Stimulated activated CD8-positive, alpha-beta memory T cell treated with anti-CD3 and anti-CD28 coated beads, Interleukin-4, amount 100 ng/mL, for 24 hours (primary cell): ENCODE results near the gene RAPGEF5.
"Not testable (repeated sequence)": the region's sequence is repeated elsewhere in the genome, so short reads cannot be mapped to it uniquely, and the experiment has no call there.

Source experiments
- DNase-seq: peaks from one replicate; pipeline ENCODE4 v3.0.0-alpha.2; 2020; ENCODE audit warnings: low read depth

The RAPGEF5 gene

GRCh38 chr7:22117222-22117621 is 239.7 kb downstream of the RAPGEF5 start:
- DNase-seq, result no peak

- no peak for DNase-seq
These were observed 240.4 kb downstream of the RAPGEF5 start for GRCh38 chr7:22116451-22117030.

GRCh38 chr7:22115689-22116088 is 241.3 kb downstream of the RAPGEF5 start:
- no peak for DNase-seq

- no peak for DNase-seq
These were observed 242.4 kb downstream of the RAPGEF5 start for GRCh38 chr7:22114440-22114981.

GRCh38 chr7:22113041-22113440 is 243.9 kb downstream of the RAPGEF5 start:
- DNase-seq, result no peak

GRCh38 chr7:22111661-22112060 is 245.3 kb downstream of the RAPGEF5 start:
- DNase-seq, result no peak

GRCh38 chr7:22110881-22111280 is 246.1 kb downstream of the RAPGEF5 start:
- DNase-seq, result no peak

- peak; percentile 29 for DNase-seq
These were observed 246.6 kb downstream of the RAPGEF5 start for GRCh38 chr7:22110227-22110839.

- no peak for DNase-seq
These were observed 247.2 kb downstream of the RAPGEF5 start for GRCh38 chr7:22109761-22110160.

- DNase-seq, result no peak
These were observed 248.7 kb downstream of the RAPGEF5 start for GRCh38 chr7:22108151-22108845.

GRCh38 chr7:22105550-22105949 is 251.4 kb downstream of the RAPGEF5 start:
- no peak for DNase-seq

- DNase-seq, result no peak
These were observed 262.3 kb downstream of the RAPGEF5 start for GRCh38 chr7:22094413-22095342.

- DNase-seq, result no peak
These were observed 263.0 kb downstream of the RAPGEF5 start for GRCh38 chr7:22093936-22094335.

GRCh38 chr7:22093001-22093400 is 264.0 kb downstream of the RAPGEF5 start:
- no peak for DNase-seq

- DNase-seq, result not testable (repeated sequence)
These were observed 265.9 kb downstream of the RAPGEF5 start for GRCh38 chr7:22090958-22091525.

- DNase-seq, result no peak
These were observed 266.4 kb downstream of the RAPGEF5 start for GRCh38 chr7:22090512-22090911.

- DNase-seq, result no peak
These were observed 266.8 kb downstream of the RAPGEF5 start for GRCh38 chr7:22090107-22090506.

- DNase-seq, result no peak
These were observed 268.1 kb downstream of the RAPGEF5 start for GRCh38 chr7:22088827-22089226.

- DNase-seq, result no peak
These were observed 269.1 kb downstream of the RAPGEF5 start for GRCh38 chr7:22087861-22088260.

- no peak for DNase-seq
These were observed 273.2 kb downstream of the RAPGEF5 start for GRCh38 chr7:22083704-22084240.
